Left lobe of liver (tissue), 2 donors: ENCODE data around the gene FARP1. TPM values are rescaled to one million over a fixed set of nuclear protein-coding genes. Genes with fewer than 3 reads are reported as not detected.

ENCODE experiments used
- ATAC-seq: fragments of 200-7000 bp; cut with Tn5 transposase; one replicate; pipeline ENCODE4 v1.9.1; 2020; ENCODE audit warnings: mild to moderate bottlenecking, moderate library complexity
- DNase-seq: peaks from one replicate; pipeline ENCODE4 v3.0.0-alpha.2; 2020; ENCODE audit warnings: low spot score
- total RNA-seq: library from RNA; stranded (reverse); gene quantifications from one replicate; pipeline ENCODE4 v1.2.1, GENCODE V29; 2021
- donor health status: DM: no; HTN: no; CAD: no; lungs with moderate emphysema.
- donor health status: DM: no; HTN: yes; CAD: no.

The FARP1 gene
- 78.8 TPM for total RNA-seq

GRCh38 chr13:98142380-98143156, at the start of gene FARP1:
Gene FARP1, plus strand, starts transcription at chr13:98143094. Its CDS starts 70,149 bp downstream, at chr13:98213243.
- peak; percentile 88 for ATAC-seq

GRCh38 chr13:98094678-98095266, 48.1 kb upstream of the FARP1 start:
- peak; percentile 73 for ATAC-seq
- no peak for DNase-seq

More at GRCh38 chr13:98142380-98143156, at the start of gene FARP1:
- DNase-seq, result peak; percentile 92

GRCh38 chr13:98096059-98096458, 46.8 kb upstream of the FARP1 start:
- DNase-seq, result no peak
- ATAC-seq, result no peak

DNA sequence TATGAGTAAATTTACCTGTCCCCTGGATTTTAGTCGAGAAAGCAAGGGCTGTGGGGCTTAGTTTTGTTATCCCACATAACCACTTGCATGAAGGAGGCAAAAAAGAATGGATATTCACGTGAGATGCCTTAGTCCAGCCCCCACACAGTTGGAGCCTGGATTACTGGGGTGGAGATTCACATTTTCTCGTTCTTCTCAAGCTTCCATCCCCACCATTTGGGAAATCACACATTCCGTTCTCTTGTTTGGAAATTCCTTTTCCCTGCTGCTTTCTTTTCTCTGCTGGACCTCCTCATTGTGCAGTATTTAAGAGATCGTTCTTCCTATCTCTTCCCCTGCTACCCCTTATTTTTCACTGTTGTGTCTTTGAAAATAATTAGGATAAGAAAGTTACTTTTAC, 45.1 kb upstream of the FARP1 start:
- no peak for ATAC-seq

DNA sequence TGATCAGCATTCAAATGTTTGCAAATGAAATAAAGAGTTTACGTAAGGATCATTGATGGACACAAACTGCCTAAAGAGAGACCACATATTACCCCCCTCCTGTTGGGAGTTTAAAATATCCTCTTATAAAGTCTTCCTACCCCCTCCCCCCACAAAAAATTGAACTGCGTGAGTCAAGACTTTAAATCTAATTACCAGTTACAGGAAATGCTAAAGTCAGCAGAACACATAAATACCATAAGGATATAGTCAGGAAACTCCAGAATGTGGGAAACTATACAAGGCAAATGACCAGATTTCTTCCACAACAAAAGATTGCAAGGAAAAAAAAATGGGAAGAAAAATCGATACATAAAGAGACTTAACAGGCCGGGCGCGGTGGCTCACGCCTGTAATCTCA, 44.4 kb upstream of the FARP1 start:
- no peak for ATAC-seq
- no peak for DNase-seq

More for the DNA sequence above, 45.1 kb upstream of the FARP1 start:
- DNase-seq, result no peak

- DNase-seq (no peak), ATAC-seq (no peak)
Observed at GRCh38 chr13:98099627-98100026, 43.3 kb upstream of the FARP1 start.

GRCh38 chr13:98100481-98100880, 42.4 kb upstream of the FARP1 start:
- no peak for ATAC-seq

GRCh38 chr13:98103531-98103930, 39.4 kb upstream of the FARP1 start:
- no peak for DNase-seq
- no peak for ATAC-seq

More at GRCh38 chr13:98100481-98100880, 42.4 kb upstream of the FARP1 start:
- DNase-seq, result no peak

- ATAC-seq (peak; percentile 49), DNase-seq (no peak)
Observed at GRCh38 chr13:98103942-98104880, 38.7 kb upstream of the FARP1 start.

DNA sequence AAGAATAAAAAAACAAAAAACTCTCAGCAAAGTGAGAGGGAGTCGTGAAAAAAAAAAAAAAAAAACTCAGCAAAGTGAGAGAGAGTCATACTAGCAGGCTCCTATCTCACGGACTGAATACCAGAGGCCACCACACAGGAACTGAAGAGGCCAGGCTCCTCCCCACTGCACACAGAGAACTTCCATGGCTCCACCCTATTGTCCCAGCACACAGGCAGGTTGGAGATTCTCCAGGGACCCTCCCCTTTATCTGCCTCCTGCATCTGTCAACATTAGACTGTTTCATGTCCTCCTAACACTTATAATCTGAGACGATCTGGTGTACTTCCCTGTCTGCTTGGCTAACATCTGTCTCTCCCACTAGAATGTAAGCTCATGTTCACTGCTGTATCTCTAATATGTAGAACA, 37.0 kb upstream of the FARP1 start:
- peak; percentile 32 for ATAC-seq
- no peak for DNase-seq

DNA sequence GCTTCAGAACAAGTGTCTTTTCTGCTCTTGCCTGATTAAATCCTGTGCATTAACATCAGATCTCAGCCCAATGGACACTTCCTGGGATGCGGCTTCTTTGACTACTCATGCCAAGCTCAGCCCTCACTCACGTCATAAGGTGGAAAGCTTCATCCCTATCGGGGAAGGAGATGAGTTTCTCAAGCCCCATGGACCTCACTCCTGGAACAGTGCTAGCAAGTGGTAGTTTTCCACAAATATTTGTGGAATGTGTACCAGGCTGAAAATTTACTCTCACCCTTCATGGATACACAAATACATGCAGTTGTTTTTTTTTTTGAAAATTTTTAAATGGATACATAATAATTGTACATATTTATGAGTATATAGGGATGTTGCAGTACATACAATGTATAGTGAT, 34.6 kb upstream of the FARP1 start:
- DNase-seq, result no peak
- ATAC-seq, result no peak

- DNase-seq (no peak), ATAC-seq (no peak)
Observed at GRCh38 chr13:98109226-98109853, 33.6 kb upstream of the FARP1 start.

GRCh38 chr13:98110749-98111148, 32.1 kb upstream of the FARP1 start:
- DNase-seq, result no peak
- ATAC-seq, result peak; percentile 20

GRCh38 chr13:98111168-98112098, 31.5 kb upstream of the FARP1 start:
- DNase-seq, result peak; percentile 84
- peak; percentile 98 for ATAC-seq

DNA sequence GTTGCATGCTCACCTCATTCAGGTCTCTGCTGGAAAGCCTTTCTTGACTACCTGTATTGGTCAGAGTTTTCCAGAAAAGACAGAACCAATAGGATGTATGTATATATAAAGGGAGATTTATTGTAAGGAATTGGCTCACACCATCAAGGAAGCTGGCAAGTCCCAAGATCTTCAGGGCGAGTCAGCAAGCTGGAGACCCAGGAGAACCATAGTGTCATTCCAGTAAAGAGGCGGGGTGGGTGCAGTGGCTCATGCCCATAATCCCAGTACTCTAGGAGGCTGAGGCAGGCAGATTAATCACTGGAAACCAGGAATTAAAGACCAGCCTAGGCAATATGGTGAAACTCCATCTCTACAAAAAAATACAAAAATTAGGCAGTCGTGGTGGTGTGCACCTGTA, 30.4 kb upstream of the FARP1 start:
- DNase-seq (no peak), ATAC-seq (no peak)

GRCh38 chr13:98118865-98119264, 24.0 kb upstream of the FARP1 start:
- DNase-seq (no peak), ATAC-seq (no peak)

GRCh38 chr13:98123176-98123575, 19.7 kb upstream of the FARP1 start:
- ATAC-seq, result no peak
- no peak for DNase-seq

DNA sequence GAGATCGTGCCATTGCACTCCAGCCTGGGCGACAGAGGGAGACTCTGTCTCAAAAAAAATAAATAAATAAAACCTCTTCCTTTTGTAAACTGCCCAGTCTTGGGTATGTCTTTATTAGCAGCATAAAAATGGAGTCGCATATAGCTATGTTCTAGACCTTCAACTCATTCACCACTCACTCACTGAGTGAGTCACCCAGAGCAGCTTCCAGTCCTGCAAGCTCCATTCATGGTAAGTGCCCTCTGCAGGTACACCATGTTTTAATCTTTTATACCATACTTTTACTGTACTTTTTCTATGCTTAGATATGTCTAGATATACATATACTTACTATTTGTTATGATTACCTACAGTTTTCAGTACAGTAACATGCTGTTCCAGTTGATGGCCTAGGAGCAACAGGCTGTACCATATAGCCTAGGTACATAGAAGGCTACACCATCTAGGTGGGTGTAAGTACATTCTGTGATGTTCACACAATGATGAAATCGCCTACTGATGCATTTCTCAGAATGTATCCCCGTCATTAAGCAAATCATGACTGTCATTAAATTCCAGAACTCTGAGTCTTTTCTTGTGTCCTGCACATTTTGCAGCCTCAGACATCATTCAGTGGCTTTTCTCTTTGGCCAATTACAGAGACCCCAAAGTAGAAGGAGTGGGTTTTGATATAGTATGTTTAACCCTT, 13.7 kb upstream of the FARP1 start:
- DNase-seq (no peak), ATAC-seq (no peak)

- ATAC-seq (no peak), DNase-seq (peak; percentile 23)
Observed at GRCh38 chr13:98133946-98134345, 8.9 kb upstream of the FARP1 start.
